ENCODE data around the gene FANCC.

The FANCC gene

DNA sequence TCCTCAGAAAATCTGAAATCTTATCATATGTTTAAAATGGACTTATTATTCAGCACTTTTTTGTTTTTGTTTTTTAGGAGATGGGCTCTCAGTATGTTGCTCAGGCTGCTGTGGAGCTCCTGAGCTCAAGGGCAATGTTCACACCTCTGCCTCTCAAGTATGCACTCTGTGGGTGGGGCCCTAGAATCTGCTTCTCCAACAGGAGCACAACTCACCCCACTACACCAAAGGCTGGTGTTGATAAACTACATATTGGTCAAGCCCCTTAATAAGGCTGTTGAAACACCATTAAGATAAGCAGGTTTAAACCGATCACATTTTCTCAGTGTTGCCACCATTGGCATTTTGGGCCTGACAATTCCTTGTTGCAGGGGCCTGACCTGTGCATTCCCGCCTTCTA lies 131.6 kb downstream of the FANCC start:
- Histone ChIP-seq H3K4me1 (ENCODE audit: control insufficient read depth, insufficient read depth, low read length) (peaks cover 6% of the 10 kb centered on the region), H3K27me3 (replicated peaks; ENCODE audit: control insufficient read depth, insufficient read depth, low read length) (no peaks in the 10 kb centered on the region), H3K4me3 (ENCODE audit: low read length) (no peak overlapping the region), H3K36me3 (ENCODE audit: control insufficient read depth, insufficient read depth, low read length, severe bottlenecking) (no peaks in the 10 kb centered on the region), H3K9me3 (ENCODE audit: control insufficient read depth, low read length) (no peaks in the 10 kb centered on the region), H3K9ac (ENCODE audit: low read length) (no peak overlapping the region)
- no peak for DNase-seq (ENCODE audit: low read depth)

DNA sequence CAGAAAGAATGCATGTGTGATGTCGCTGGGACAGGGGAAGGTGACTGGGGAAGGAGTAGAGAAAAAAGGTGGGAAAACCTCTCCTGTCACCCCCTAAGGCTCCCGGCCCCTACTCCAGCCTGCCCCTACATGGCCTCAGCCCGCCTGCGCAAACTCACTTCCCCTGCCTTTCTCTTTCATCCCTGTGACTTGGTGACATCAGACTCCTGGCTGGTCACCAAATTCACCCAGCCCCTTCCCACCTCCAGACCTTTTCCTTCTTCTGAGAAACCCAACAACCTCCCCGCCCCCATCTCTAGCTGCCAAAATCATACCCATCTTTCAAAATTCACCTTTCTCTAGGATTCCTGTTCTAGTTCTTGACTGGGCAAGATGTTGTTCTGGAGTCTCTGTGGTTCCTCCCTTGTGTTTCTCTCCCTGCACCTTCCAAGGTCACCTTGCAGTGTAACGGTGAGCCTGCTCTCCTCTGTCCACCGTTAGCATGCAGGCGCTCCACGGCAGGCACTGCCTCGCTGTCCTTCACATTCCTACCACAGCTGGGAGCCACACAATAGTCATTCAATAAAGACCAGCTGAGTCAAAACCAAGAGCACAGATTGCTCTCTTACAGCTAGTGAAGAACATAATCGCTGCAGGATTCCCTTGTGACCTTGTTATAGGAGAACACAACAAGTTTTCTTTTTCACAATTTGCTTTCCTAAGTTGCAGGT lies 134.5 kb downstream of the FANCC start:
- Histone ChIP-seq H3K4me3 (ENCODE audit: low read length) (no peak overlapping the region), H3K4me1 (ENCODE audit: control insufficient read depth, insufficient read depth, low read length) (no peaks in the 10 kb centered on the region), H3K9ac (ENCODE audit: low read length) (no peak overlapping the region), H3K27me3 (replicated peaks; ENCODE audit: control insufficient read depth, insufficient read depth, low read length) (no peaks in the 10 kb centered on the region), H3K36me3 (ENCODE audit: control insufficient read depth, insufficient read depth, low read length, severe bottlenecking) (no peaks in the 10 kb centered on the region), H3K9me3 (ENCODE audit: control insufficient read depth, low read length) (no peaks in the 10 kb centered on the region)
- DNase-seq (ENCODE audit: low read depth), result no peak

DNA sequence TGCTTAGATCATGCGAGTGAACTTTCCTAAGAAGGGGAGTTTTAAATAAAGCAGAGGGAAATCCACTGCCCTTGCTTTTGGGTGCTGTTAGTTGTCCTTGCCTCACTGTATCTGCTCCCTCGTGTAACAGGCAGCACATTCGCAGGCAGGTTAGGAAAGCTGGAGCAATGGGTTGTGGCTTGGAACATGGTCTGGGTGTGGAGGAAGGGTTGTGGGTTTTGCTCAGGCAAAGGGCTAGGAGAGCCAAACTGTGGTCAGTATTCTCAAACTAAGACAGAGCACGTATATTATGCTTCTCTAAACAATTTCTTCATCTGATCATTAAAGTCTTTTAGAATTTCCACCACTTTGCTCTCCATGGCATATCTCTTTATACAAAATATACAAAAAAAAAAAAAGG lies 135.7 kb downstream of the FANCC start:
- Histone ChIP-seq H3K9ac (ENCODE audit: low read length) (no peak overlapping the region), H3K36me3 (ENCODE audit: control insufficient read depth, insufficient read depth, low read length, severe bottlenecking) (no peaks in the 10 kb centered on the region), H3K9me3 (ENCODE audit: control insufficient read depth, low read length) (no peaks in the 10 kb centered on the region), H3K4me3 (ENCODE audit: low read length) (no peak overlapping the region), H3K27me3 (replicated peaks; ENCODE audit: control insufficient read depth, insufficient read depth, low read length) (no peaks in the 10 kb centered on the region), H3K4me1 (ENCODE audit: control insufficient read depth, insufficient read depth, low read length) (no peaks in the 10 kb centered on the region)
- no peak for DNase-seq (ENCODE audit: low read depth)

DNA sequence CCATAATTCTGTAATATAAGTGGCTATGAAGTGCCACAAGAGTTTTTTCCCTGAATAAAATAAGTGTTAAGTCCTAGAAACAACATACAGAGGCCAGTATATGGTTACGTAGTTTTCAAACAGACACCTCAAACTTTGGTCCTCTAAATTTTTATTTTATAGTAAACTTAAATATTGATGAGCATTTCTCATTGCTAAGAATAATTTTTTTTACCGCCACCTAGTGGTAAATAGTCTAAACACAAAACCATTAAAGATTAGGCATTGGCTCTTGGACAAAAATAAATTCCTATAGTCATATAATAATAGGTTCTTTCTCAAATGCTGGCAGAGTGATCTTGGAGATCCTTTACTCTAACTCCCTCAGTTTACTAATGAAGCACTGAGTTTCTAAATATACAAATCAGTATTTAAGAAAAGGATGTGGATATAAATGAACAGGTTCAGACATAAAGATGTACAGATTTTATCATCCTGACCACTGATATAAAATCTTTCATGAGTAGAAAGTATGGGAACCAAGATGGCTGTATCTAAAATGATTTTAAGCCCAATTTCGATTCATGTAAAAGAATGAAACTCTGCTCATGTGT lies 136.2 kb downstream of the FANCC start:
- peak; percentile 70 for DNase-seq (ENCODE audit: low read depth)
- H3K36me3 ChIP-seq (ENCODE audit: control insufficient read depth, insufficient read depth, low read length, severe bottlenecking), result no peaks in the 10 kb centered on the region

DNA sequence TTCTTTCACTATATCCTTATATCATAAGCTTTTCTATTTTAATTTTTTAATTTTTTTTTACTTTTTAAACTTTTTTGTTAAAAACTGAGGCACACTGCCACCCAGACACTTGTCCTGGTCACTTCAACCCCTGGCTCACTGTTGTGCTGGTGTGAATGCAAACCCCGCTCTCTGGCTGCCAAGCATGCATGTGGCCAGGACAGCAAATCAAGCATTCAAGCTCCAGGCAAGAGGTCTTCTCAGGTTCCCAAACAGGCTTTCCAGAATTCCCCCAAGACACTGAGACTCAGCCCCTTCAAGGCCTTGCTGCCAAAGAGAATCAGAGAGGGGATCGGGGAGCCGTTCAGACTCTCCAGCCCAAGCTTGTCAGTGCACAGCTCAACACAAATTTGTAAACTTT lies 139.9 kb downstream of the FANCC start:
- Histone ChIP-seq H3K4me1 (ENCODE audit: control insufficient read depth, insufficient read depth, low read length) (no peaks in the 10 kb centered on the region), H3K4me3 (ENCODE audit: low read length) (no peak overlapping the region), H3K27me3 (replicated peaks; ENCODE audit: control insufficient read depth, insufficient read depth, low read length) (no peaks in the 10 kb centered on the region), H3K36me3 (ENCODE audit: control insufficient read depth, insufficient read depth, low read length, severe bottlenecking) (no peaks in the 10 kb centered on the region), H3K9ac (ENCODE audit: low read length) (no peak overlapping the region), H3K9me3 (ENCODE audit: control insufficient read depth, low read length) (no peaks in the 10 kb centered on the region)
- no peak for DNase-seq (ENCODE audit: low read depth)

More for the DNA sequence above, 136.2 kb downstream of the FANCC start:
- Histone ChIP-seq H3K9me3 (ENCODE audit: control insufficient read depth, low read length) (no peaks in the 10 kb centered on the region), H3K4me1 (ENCODE audit: control insufficient read depth, insufficient read depth, low read length) (no peaks in the 10 kb centered on the region), H3K27me3 (replicated peaks; ENCODE audit: control insufficient read depth, insufficient read depth, low read length) (no peaks in the 10 kb centered on the region), H3K4me3 (ENCODE audit: low read length) (no peak overlapping the region), H3K9ac (ENCODE audit: low read length) (no peak overlapping the region)

DNA sequence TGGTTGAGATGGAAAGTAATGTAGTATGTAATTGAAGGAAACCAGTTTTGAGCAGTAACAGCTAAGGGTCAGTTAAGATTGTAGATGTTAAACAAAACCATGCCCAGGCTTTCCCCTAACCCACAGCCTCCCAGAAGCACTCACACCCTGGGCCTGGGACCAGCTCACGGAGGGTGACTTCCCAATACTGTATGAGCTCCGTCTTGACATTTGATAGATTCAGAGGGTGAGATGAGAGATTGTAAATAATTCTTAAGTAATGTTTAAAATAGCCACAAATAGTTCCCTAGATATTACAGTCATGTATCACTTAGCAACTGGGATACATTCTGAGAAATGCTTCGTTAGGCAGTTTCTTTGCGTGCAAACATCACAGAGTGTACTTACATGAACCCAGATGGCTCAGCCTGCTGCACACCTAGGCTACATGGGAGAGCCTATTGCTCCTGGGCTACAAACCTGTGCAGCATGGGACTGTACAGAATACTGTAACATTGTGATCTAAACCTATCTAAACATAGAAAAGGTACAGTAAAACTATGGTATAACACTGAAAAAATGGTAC lies 140.7 kb downstream of the FANCC start:
- Histone ChIP-seq H3K4me3 (ENCODE audit: low read length) (no peak overlapping the region), H3K9ac (ENCODE audit: low read length) (no peak overlapping the region), H3K4me1 (ENCODE audit: control insufficient read depth, insufficient read depth, low read length) (no peaks in the 10 kb centered on the region), H3K36me3 (ENCODE audit: control insufficient read depth, insufficient read depth, low read length, severe bottlenecking) (no peaks in the 10 kb centered on the region), H3K9me3 (ENCODE audit: control insufficient read depth, low read length) (no peaks in the 10 kb centered on the region), H3K27me3 (replicated peaks; ENCODE audit: control insufficient read depth, insufficient read depth, low read length) (no peaks in the 10 kb centered on the region)
- DNase-seq (ENCODE audit: low read depth), result no peak

DNA sequence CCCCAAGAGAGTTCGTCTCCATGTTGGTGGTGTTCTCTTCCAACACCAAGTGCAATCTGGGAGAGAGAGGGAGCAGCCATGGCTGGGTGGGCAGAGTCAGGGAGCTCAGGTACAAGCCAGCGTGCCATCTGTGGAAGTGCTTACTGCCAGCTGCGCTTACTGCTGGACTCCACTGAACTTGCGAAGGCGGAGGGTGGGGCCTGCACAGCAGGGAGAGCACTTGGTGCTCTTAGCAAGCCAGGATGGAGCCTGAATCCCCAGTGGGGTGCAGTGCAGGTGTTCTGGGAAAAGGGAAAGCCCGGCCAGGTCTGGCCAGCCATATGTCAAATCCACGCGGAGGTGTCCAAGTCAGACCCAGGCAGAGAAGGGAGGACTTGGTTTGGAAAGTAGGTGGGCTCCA lies 142.0 kb downstream of the FANCC start:
- Histone ChIP-seq H3K9me3 (ENCODE audit: control insufficient read depth, low read length) (no peaks in the 10 kb centered on the region), H3K4me3 (ENCODE audit: low read length) (no peak overlapping the region), H3K4me1 (ENCODE audit: control insufficient read depth, insufficient read depth, low read length) (no peaks in the 10 kb centered on the region), H3K9ac (ENCODE audit: low read length) (no peak overlapping the region), H3K27me3 (replicated peaks; ENCODE audit: control insufficient read depth, insufficient read depth, low read length) (no peaks in the 10 kb centered on the region), H3K36me3 (ENCODE audit: control insufficient read depth, insufficient read depth, low read length, severe bottlenecking) (no peaks in the 10 kb centered on the region)
- DNase-seq (ENCODE audit: low read depth), result no peak

DNA sequence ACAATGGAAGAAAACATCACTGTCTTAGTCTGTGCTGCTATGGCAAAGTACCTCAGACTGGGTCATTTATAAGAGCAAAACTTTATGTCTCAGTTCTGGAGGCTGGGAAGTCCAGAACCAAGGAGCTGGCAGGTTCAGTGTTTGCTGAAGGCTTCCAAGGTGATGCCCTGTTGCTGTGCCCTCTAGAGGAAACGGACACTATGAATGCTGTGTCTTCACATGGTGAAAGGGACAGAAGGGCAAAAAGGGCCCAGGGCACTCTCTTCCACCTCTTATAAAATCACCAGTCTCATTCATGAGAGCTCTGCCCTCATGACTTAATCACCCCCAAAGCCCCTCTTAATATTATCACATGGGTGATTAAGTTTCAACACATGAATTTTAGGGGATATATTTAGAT lies 143.5 kb downstream of the FANCC start:
- H3K27me3 ChIP-seq (replicated peaks; ENCODE audit: control insufficient read depth, insufficient read depth, low read length), result no peaks in the 10 kb centered on the region
- no peaks in the 10 kb centered on the region for H3K9me3 ChIP-seq (ENCODE audit: control insufficient read depth, low read length)
- no peaks in the 10 kb centered on the region for H3K4me1 ChIP-seq (ENCODE audit: control insufficient read depth, insufficient read depth, low read length)
- no peaks in the 10 kb centered on the region for H3K36me3 ChIP-seq (ENCODE audit: control insufficient read depth, insufficient read depth, low read length, severe bottlenecking)
- no peak for DNase-seq (ENCODE audit: low read depth)
- H3K9ac ChIP-seq (ENCODE audit: low read length), result no peak overlapping the region
- no peak overlapping the region for H3K4me3 ChIP-seq (ENCODE audit: low read length)

DNA sequence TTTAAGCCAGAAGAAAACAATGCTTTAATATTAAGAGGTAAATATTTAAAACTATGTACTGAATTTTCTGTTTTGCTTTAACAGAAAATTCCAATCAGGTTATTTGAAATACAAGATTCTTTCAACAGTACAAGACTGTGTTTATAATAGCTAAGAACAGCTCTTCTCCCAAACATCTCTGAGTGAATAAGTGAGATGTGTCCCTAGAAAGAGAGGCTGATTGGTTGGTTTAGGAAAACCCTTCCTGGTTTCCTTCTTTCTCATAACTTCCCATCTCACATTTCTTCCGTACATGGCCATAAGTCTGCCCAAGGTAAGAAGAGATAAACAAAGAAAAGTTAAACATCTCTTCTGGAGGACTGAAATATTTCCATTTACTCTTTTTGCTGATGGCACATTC lies 145.9 kb downstream of the FANCC start:
- Histone ChIP-seq H3K9me3 (ENCODE audit: control insufficient read depth, low read length) (no peaks in the 10 kb centered on the region), H3K9ac (ENCODE audit: low read length) (no peak overlapping the region), H3K27me3 (replicated peaks; ENCODE audit: control insufficient read depth, insufficient read depth, low read length) (no peaks in the 10 kb centered on the region), H3K36me3 (ENCODE audit: control insufficient read depth, insufficient read depth, low read length, severe bottlenecking) (no peaks in the 10 kb centered on the region), H3K4me3 (ENCODE audit: low read length) (no peak overlapping the region), H3K4me1 (ENCODE audit: control insufficient read depth, insufficient read depth, low read length) (peaks cover 6% of the 10 kb centered on the region)
- DNase-seq (ENCODE audit: low read depth), result peak; percentile 14

DNA sequence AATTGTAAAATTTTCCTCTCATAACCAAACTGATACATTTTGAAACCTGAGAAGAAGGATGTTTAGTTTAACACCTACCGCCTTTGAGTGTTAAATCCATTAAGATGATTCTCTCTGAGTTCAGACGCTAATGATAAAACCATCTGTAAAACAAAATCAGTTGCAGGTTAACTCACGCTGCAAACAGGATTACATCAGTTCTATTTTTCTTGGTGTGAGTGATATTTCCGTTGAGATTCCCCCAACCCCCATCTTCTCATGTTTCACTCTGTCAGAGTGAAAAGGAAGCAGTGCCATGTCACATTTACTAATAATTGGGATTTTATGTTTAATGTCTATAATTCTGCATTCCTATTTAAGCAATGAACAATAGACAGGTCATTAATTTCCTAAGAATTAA lies 146.5 kb downstream of the FANCC start:
- H3K9me3 ChIP-seq (ENCODE audit: control insufficient read depth, low read length), result no peaks in the 10 kb centered on the region
- H3K4me3 ChIP-seq (ENCODE audit: low read length), result no peak overlapping the region
- DNase-seq (ENCODE audit: low read depth), result peak; percentile 57
- H3K36me3 ChIP-seq (ENCODE audit: control insufficient read depth, insufficient read depth, low read length, severe bottlenecking), result no peaks in the 10 kb centered on the region
- no peaks in the 10 kb centered on the region for H3K27me3 ChIP-seq (replicated peaks; ENCODE audit: control insufficient read depth, insufficient read depth, low read length)
- no peak overlapping the region for H3K9ac ChIP-seq (ENCODE audit: low read length)
- H3K4me1 ChIP-seq (ENCODE audit: control insufficient read depth, insufficient read depth, low read length), result peaks cover 6% of the 10 kb centered on the region

DNA sequence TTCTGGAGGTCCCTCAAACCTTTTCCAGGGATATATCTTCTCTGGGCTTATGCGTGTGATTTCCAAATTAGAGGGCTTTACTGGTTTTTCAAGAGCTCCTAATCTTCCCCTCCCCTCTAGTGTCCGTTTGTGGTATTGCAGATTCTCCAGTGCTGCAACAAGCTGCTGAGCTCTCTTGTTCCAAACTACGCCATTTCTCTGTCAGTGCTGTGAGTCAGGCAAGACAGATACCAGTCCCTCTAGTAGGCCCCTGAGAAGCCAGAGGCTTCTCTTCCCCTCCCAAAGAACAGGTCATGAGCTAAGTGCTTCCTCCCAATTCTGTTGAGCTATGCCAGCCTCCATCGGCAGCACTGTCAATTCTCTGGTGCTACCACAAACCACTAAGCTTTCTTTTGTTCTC lies 149.5 kb downstream of the FANCC start:
- no peak overlapping the region for H3K9ac ChIP-seq (ENCODE audit: low read length)
- H3K4me1 ChIP-seq (ENCODE audit: control insufficient read depth, insufficient read depth, low read length), result peaks cover 6% of the 10 kb centered on the region
- H3K27me3 ChIP-seq (replicated peaks; ENCODE audit: control insufficient read depth, insufficient read depth, low read length), result no peaks in the 10 kb centered on the region
- no peaks in the 10 kb centered on the region for H3K36me3 ChIP-seq (ENCODE audit: control insufficient read depth, insufficient read depth, low read length, severe bottlenecking)
- peak; percentile 95 for DNase-seq (ENCODE audit: low read depth)
- peaks cover 4% of the 10 kb centered on the region for H3K9me3 ChIP-seq (ENCODE audit: control insufficient read depth, low read length)
- no peak overlapping the region for H3K4me3 ChIP-seq (ENCODE audit: low read length)
